Small intestine (tissue), 7 donors: ENCODE results near the gene MAP2K4. TPM values are rescaled to one million over a fixed set of nuclear protein-coding genes. Genes with fewer than 3 reads are reported as not detected.

ENCODE experiments used
- DNase-seq, 2 donors: peaks; one replicate each; pipeline versions ENCODE4 v3.0.0 to v3.0.0-alpha.2; 2013
- FAIRE-seq: peaks from 2 replicates; lab custom pipeline; 2012; peaks lifted over from hg19 to GRCh38; lab: Jason Lieb, UNC
- H3K27ac ChIP-seq, 3 donors: one replicate each; pipeline ENCODE4 v1.5.1; 2013; ENCODE audit warnings: low read length in 2 of 3, mild to moderate bottlenecking in 2 of 3, control low read depth in 1 of 3, inconsistent platforms in 1 of 3, low read depth in 1 of 3, moderate library complexity in 1 of 3
- H3K27me3 ChIP-seq, 3 donors: one replicate each; pipeline ENCODE4 v1.6.1; 2013; ENCODE audit warnings: low read length in 3 of 3, inconsistent platforms in 1 of 3; ENCODE audit not compliant: control insufficient read depth in 3 of 3, insufficient read depth in 3 of 3
- H3K36me3 ChIP-seq, 3 donors: one replicate each; pipeline ENCODE4 v1.6.1; 2013; ENCODE audit warnings: low read length in 3 of 3, inconsistent platforms in 1 of 3, low read depth in 1 of 3, mild to moderate bottlenecking in 1 of 3, moderate library complexity in 1 of 3; ENCODE audit not compliant: control insufficient read depth in 3 of 3, insufficient read depth in 2 of 3
- H3K4me1 ChIP-seq, 3 donors: one replicate each; pipeline ENCODE4 v1.6.1; 2013; ENCODE audit warnings: low read length in 2 of 3, inconsistent platforms in 1 of 3, low read depth in 1 of 3, mild to moderate bottlenecking in 1 of 3, moderate library complexity in 1 of 3; ENCODE audit not compliant: control insufficient read depth in 3 of 3, insufficient read depth in 2 of 3
- H3K4me3 ChIP-seq, 3 donors: one replicate each; pipeline ENCODE4 v1.5.1; 2013; ENCODE audit warnings: low read length in 3 of 3, control low read depth in 1 of 3, inconsistent platforms in 1 of 3, low read depth in 1 of 3, mild to moderate bottlenecking in 1 of 3, moderate library complexity in 1 of 3
- H3K9me3 ChIP-seq, 2 donors: one replicate each; pipeline ENCODE4 v1.6.1; 2013; ENCODE audit warnings: low read depth in 1 of 2, low read length in 1 of 2; ENCODE audit not compliant: control insufficient read depth in 2 of 2, insufficient read depth in 1 of 2
- WGBS, 3 donors: extraction: QIAGEN DNeasy Blood & Tissue Kit; methylation state at CpG; one replicate each; pipeline ENCODE4 v1.1.7; 2013; 5-methylcytosine and 5-hydroxymethylcytosine counted together
- polyA plus RNA-seq, 4 donors: library from polyadenylated mRNA; stranded (reverse) in 3 of 4; unstranded in 1 of 4; fragments of 200-250 nt in 3 of 4; fragments of 120-200 nt in 1 of 4; gene quantifications; one replicate each; pipeline versions ENCODE4 v1.2.1 to v1.2.3, GENCODE V29; 2013
- donor health status: healthy with polysubstance abuse.
- donor health status: control.
- donor health status: control.
- donor health status: Bipolar disorder and iron deficiency.
- donor health status: healthy.

Gene MAP2K4
- polyA plus RNA-seq, 4 donors = 11.6 to 27.7 (median 12.2) TPM

DNA sequence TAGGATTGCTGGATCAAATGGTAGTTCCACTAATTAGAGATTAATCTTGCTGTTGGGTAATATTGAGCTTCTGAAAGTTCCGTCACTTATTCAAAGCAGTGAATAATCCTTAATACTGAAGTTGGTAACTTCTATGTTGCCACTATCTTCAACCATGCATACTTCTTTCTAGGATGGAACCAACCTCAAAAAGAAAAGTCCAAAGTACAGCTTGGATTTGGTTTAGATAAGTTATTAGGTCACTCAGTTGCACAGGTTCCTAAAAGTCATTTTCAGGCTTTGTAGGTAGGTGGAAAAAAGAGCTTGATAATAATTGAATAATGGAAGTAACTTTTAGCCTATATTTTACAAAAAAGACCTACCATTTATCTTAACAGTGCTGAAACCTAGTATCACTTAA lies 78.7 kb downstream of the MAP2K4 start:
- DNase-seq = no peak
- Histone ChIP-seq H3K36me3 (peaks cover 0 to 4% (median 2%) of the 10 kb centered on the region in 3 donors), H3K27ac (no peak overlapping the region), H3K9me3 (no peaks in the 10 kb centered on the region), H3K27me3 (no peaks in the 10 kb centered on the region), H3K4me3 (no peak overlapping the region), H3K4me1 (no peaks in the 10 kb centered on the region)
- no peak for FAIRE-seq
- WGBS, 3 donors = 94 to 100% (median 96%) methylated on average over 1 of the region's 1 CpG

DNA sequence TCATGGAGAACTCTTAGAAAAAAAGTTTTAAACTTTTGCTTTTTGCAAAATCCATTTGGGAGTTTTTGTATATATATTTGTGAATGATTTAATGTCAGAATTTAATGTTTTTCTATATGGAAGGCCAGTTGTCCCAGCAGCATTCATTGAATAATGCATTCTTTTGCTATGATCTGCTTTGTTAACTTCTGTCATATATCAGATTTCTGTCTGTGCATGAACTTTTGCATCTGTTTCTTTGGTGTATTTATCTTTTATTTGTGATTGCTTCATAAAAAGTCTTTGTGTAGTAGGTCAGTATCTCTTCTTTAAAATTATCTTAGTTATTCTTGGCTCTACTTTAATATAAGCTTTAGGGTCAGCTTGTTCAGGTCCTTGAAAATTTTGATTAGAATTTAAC lies 84.2 kb downstream of the MAP2K4 start:
- Histone ChIP-seq H3K36me3 (peaks cover 0 to 6% (median 0%) of the 10 kb centered on the region in 3 donors), H3K4me1 (no peaks in the 10 kb centered on the region), H3K4me3 (no peak overlapping the region), H3K9me3 (no peaks in the 10 kb centered on the region), H3K27me3 (no peaks in the 10 kb centered on the region), H3K27ac (no peak overlapping the region)
- no peak for DNase-seq
- no peak for FAIRE-seq

DNA sequence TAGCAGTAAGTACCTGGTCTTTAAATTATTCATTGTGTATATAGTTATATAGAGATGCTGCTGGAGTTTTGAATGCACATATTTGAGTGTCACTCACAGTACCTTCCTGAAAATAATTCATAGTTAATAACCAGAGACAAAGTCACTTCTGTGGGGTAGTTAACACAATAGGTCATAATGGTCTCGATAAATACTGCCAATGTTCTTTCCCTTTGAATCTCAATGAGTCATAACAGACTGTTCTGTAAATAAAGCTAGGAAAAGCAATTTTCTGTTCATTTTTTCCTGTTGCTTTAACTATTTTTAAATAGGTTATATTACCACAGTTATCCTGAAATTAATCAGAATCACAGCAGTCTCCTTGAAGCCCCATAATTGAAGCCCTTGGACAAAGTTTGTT lies 87.2 kb downstream of the MAP2K4 start:
- no peak for DNase-seq
- no peak overlapping the region for H3K27ac ChIP-seq
- H3K9me3 ChIP-seq = no peaks in the 10 kb centered on the region
- H3K4me1 ChIP-seq = no peaks in the 10 kb centered on the region
- 43 to 67% (median 63%) methylated on average over 1 of the region's 1 CpG for WGBS, 3 donors
- H3K36me3 ChIP-seq = peaks cover 0 to 10% (median 5%) of the 10 kb centered on the region in 3 donors
- H3K4me3 ChIP-seq = no peak overlapping the region
- no peaks in the 10 kb centered on the region for H3K27me3 ChIP-seq
- no peak for FAIRE-seq

DNA sequence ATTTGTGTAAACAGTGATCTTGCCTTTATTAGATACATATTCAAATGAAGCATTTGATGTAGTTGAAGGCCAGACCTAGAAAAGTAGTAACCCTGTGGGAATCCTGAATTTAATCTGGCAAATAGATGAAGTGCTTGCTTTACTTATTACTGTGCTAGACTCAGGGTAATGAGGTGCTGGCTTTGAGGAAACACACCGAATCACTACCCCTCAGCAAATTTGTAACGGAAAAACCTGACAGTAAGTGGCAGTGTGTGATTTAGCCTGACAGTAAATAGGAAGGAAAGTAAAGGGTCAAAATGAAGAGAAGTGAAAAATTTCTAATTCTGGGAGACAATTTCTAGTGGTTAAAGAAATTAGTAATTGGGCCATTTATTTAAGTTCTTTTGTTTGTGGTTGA lies 90.2 kb downstream of the MAP2K4 start:
- Histone ChIP-seq H3K9me3 (no peaks in the 10 kb centered on the region), H3K27me3 (no peaks in the 10 kb centered on the region), H3K4me3 (no peak overlapping the region), H3K36me3 (peaks cover 9 to 20% (median 12%) of the 10 kb centered on the region in 3 donors), H3K4me1 (no peaks in the 10 kb centered on the region), H3K27ac (no peak overlapping the region)
- no peak for DNase-seq
- 93 to 98% (median 95%) methylated on average over 2 of the region's 2 CpGs for whole genome bisulfite sequencing, 3 donors
- FAIRE-seq = no peak

DNA sequence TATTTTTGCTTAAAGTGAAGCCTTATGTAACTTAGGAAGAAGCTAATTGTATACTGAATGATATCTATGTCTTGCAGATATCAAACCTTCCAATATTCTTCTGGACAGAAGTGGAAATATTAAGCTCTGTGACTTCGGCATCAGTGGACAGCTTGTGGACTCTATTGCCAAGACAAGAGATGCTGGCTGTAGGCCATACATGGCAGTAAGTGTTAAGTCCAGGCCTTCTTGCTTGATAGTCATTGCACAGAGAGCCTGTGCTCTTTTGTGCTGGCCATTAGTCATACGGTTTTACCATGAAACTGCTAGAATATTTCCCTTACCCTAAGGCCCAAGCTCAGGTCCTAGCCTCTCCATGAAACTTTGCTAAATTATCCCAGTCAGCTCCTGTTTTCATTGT lies 92.5 kb downstream of the MAP2K4 start:
- 89 to 97% (median 92%) methylated on average over 2 of the region's 2 CpGs for WGBS, 3 donors
- Histone ChIP-seq H3K4me1 (no peaks in the 10 kb centered on the region), H3K27ac (no peak overlapping the region), H3K36me3 (peaks cover 9 to 20% (median 14%) of the 10 kb centered on the region in 3 donors), H3K9me3 (no peaks in the 10 kb centered on the region), H3K27me3 (no peaks in the 10 kb centered on the region), H3K4me3 (no peak overlapping the region)
- FAIRE-seq = no peak
- no peak for DNase-seq

DNA sequence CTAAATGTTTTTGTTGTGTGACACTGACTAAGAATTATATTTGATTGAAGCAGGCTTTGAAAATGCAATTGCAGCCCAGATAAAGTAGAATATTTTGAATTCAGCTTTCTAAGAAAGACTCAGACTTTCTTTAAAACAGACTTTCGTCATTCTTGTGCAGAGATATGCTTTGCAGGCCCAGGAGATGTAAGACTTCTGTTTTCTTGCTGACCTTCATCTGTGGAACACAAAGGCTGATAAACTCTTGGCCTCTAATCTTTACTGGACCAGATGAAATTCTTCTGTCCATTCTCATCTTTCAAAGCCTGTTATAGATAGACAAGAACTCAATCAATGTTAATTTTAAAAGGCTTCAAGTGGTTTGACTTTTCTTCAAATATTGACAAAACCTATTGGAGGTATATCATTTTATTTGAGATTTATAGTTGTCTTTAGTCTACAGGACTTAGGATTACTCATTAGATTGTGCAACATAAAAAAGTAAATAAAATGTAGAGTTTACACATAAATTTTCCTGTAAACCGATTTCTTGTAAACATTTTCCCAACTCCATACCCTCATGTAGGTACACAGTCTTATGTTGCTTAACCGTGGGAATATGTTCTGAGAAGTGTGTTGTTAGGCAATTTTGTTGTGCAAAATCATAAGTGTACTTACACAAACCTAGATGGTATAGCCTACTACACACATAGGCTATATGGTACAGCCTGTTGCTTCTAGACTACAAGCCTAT lies 94.2 kb downstream of the MAP2K4 start:
- Histone ChIP-seq H3K27ac (no peak overlapping the region), H3K9me3 (no peaks in the 10 kb centered on the region), H3K4me3 (no peak overlapping the region), H3K4me1 (no peaks in the 10 kb centered on the region), H3K27me3 (no peaks in the 10 kb centered on the region), H3K36me3 (peaks cover 9 to 20% (median 11%) of the 10 kb centered on the region in 3 donors)
- DNase-seq = no peak
- FAIRE-seq = no peak
- 87 to 92% (median 90%) methylated on average over 3 of the region's 3 CpGs for WGBS, 3 donors

DNA sequence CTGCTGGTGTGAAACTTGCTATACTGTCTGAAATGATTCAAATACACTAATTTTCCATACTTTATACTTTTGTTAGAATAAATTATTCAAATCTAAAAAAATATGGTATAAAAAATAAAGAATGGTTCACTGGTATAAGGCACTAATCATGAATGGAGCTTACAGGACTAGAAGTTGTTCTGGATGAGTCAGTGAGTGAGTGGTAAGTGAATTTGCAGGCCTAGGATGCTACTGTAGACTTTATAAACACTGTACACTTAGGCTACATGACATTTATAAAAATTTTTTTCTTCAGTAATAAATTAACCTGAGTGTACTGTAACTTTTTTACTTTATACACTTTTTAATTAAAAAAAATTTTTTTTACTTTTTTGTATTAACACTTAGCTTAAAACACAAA lies 95.5 kb downstream of the MAP2K4 start:
- Histone ChIP-seq H3K4me3 (no peak overlapping the region), H3K36me3 (peaks cover 9 to 20% (median 11%) of the 10 kb centered on the region in 3 donors), H3K27me3 (no peaks in the 10 kb centered on the region), H3K4me1 (no peaks in the 10 kb centered on the region), H3K27ac (no peak overlapping the region), H3K9me3 (no peaks in the 10 kb centered on the region)
- DNase-seq = no peak
- no peak for FAIRE-seq

DNA sequence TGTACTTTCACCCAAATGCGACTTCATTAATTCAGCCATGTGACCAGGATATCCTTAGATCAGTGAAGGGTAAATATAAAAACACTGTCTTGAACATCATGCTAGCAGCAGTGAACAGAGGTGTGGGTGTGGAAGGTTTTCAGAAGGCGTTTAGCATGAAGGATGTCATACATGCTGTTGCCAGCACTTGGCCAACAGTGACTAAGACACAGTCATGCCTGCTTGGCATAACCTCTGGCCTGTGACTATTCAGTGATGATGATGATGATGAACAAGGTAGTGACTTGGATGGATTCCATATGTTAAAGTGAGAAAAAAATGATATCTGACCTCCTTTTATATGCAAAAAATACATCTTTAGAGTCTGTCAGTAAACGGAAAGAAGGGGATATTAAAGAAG lies 97.9 kb downstream of the MAP2K4 start:
- Histone ChIP-seq H3K27me3 (no peaks in the 10 kb centered on the region), H3K4me3 (no peak overlapping the region), H3K36me3 (peaks cover 5 to 10% (median 7%) of the 10 kb centered on the region in 3 donors), H3K9me3 (no peaks in the 10 kb centered on the region), H3K27ac (no peak overlapping the region), H3K4me1 (no peaks in the 10 kb centered on the region)
- WGBS, 3 donors = 94 to 97% (median 95%) methylated on average over 3 of the region's 3 CpGs
- FAIRE-seq (no peak), DNase-seq (no peak)

DNA sequence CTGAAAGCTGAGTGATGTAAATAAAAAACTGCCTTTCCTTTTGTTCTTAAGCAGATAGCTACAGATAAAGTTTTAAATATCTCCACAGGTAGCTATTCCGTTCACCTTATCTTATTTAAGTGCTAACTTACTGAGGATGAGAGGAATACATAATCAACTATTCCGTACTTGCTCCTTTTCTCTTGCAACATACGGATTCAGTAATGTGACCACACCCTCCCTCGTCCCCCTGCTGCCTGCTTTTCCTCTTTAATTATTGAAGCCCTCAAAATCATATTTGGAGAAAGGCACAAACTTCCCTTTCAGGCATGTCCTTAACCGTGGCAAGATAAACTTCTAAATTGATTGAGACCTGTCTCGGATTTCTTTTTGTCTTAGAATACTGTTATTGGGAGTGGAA lies 101.4 kb downstream of the MAP2K4 start:
- DNase-seq (no peak), FAIRE-seq (no peak)
- 76 to 89% (median 84%) methylated on average over 6 of the region's 6 CpGs for WGBS, 3 donors

More for the DNA sequence above, 101.4 kb downstream of the MAP2K4 start:
- no peaks in the 10 kb centered on the region for H3K27me3 ChIP-seq
- H3K4me1 ChIP-seq = no peaks in the 10 kb centered on the region
- peaks cover 0 to 5% of the 10 kb centered on the region in 2 donors for H3K9me3 ChIP-seq
- H3K27ac ChIP-seq = no peak overlapping the region
- H3K4me3 ChIP-seq = no peak overlapping the region
- peaks cover 3 to 9% (median 6%) of the 10 kb centered on the region in 3 donors for H3K36me3 ChIP-seq
